C4-2B (cell line): Measurements from ENCODE around the gene STRIT1.
"Not testable (repeated sequence)": the region's sequence is repeated elsewhere in the genome, so short reads cannot be mapped to it uniquely, and the experiment has no call there.

Experiments
- H3K27ac ChIP-seq: fragments of 450-650 bp; 2 replicates; pipeline ENCODE4 v1.5.1; 2017
- CTCF ChIP-seq: fragments of 450-650 bp; conservative IDR thresholded peaks from 2 replicates; pipeline ENCODE4 v1.5.1; 2017; ENCODE audit warnings: mild to moderate bottlenecking
- ZFX ChIP-seq: fragments of 450-650 bp; IDR thresholded peaks from 2 replicates; pipeline ENCODE4 v1.6.1; 2017

STRIT1 gene

GRCh38 chr3:155270485-155271342, 22.8 kb downstream of the STRIT1 start:
- TF ChIP-seq ZFX (no peak), CTCF (no peak)
- peak overlapping the region; percentile 36 for H3K27ac ChIP-seq

GRCh38 chr3:155270063-155270462, 23.4 kb downstream of the STRIT1 start:
- H3K27ac ChIP-seq = no peak overlapping the region

GRCh38 chr3:155262855-155263254, 30.6 kb downstream of the STRIT1 start:
- H3K27ac ChIP-seq = not testable (repeated sequence)

More at GRCh38 chr3:155270063-155270462, 23.4 kb downstream of the STRIT1 start:
- no peak for TF ChIP-seq CTCF
- no peak for TF ChIP-seq ZFX

GRCh38 chr3:155262295-155262694, 31.2 kb downstream of the STRIT1 start:
- no peak overlapping the region for H3K27ac ChIP-seq
- TF ChIP-seq ZFX = no peak
- TF ChIP-seq CTCF = no peak

- no peak overlapping the region for H3K27ac ChIP-seq
- TF ChIP-seq CTCF (no peak), ZFX (no peak)
Observed at GRCh38 chr3:155254445-155254844, 39.0 kb downstream of the STRIT1 start.

- no peak overlapping the region for H3K27ac ChIP-seq
- TF ChIP-seq ZFX (no peak), CTCF (no peak)
Observed at GRCh38 chr3:155252535-155252934, 40.9 kb downstream of the STRIT1 start.

GRCh38 chr3:155252021-155252420, 41.5 kb downstream of the STRIT1 start:
- H3K27ac ChIP-seq = no peak overlapping the region
- no peak for TF ChIP-seq CTCF
- no peak for TF ChIP-seq ZFX
